K562 (cell line): ENCODE data around the gene ZNF593OS. TPM values are rescaled to one million over a fixed set of nuclear protein-coding genes. Genes with fewer than 3 reads are reported as not detected.

Experiments
- ATAC-seq: fragments of 200-7000 bp; cut with Tn5 transposase; 3 replicates; pipeline ENCODE4 v1.9.1; 2020; ENCODE audit warnings: moderate library complexity
- BruUV-seq: library from RNA; stranded (reverse); fragments of 400-500 nt; replicated peaks from 2 replicates; lab custom pipeline; 2021; lab: Mats Ljungman, UMichigan
- CTCF ChIA-PET: fragments of 300-600 bp; formaldehyde crosslinking; extraction: SDS; loops from one replicate; lab custom pipeline; 2021; ENCODE audit warnings: low intra/inter-chr PET ratio; lab: Yijun Ruan, JAX
- POLR2A ChIA-PET: fragments of 300-600, 350-650 bp; sonication (Branson Sonifier 250); formaldehyde crosslinking; extraction: SDS; loops from one replicate; lab custom pipeline; 2021; ENCODE audit warnings: antibody characterized with exemption, inconsistent platforms; lab: Yijun Ruan, JAX
- DNase-seq, 4 experiments: peaks; one replicate each; pipeline versions ENCODE4 v3.0.0 to v3.0.0-alpha.2; 2011 to 2018; ENCODE audit warnings: low spot score in 3 of 4, mixed read lengths in 3 of 4; ENCODE audit errors: extremely low read depth in 1 of 4
- FAIRE-seq: peaks from 2 replicates; lab custom pipeline; 2011; peaks lifted over from hg19 to GRCh38; lab: Jason Lieb, UNC
- H2AFZ ChIP-seq: 2 replicates; pipeline ENCODE4 v1.6.0; 2011; ENCODE audit warnings: low read depth, low read length, control low read depth, inconsistent platforms
- H3K27ac ChIP-seq: fragments of 200-600 bp; 3 replicates; pipeline ENCODE4 v1.8.0; 2011; ENCODE audit warnings: low read depth, mild to moderate bottlenecking, control low read depth, inconsistent platforms, low read length, moderate library complexity, mixed read lengths; ENCODE audit errors: extremely low read depth
- H3K27me3 ChIP-seq, 2 experiments: fragments of 300-600 bp in 1 of 2; 2 replicates in 1 of 2; 3 replicates in 1 of 2; pipeline versions ENCODE4 v1.6.0 to v1.8.0; 2011; ENCODE audit warnings: inconsistent platforms in 2 of 2, low read length in 2 of 2, mild to moderate bottlenecking in 1 of 2, mixed read lengths in 1 of 2, moderate library complexity in 1 of 2; ENCODE audit not compliant: control insufficient read depth in 2 of 2, insufficient read depth in 2 of 2
- H3K36me3 ChIP-seq: fragments of 300-600 bp; 3 replicates; pipeline ENCODE4 v1.8.0; 2011; ENCODE audit warnings: mild to moderate bottlenecking, low read length, inconsistent platforms; ENCODE audit not compliant: control insufficient read depth, insufficient read depth
- H3K4me1 ChIP-seq, 2 experiments: fragments of 200-600 bp in 1 of 2; replicated peaks in 1 of 2; 2 replicates in 1 of 2; 3 replicates in 1 of 2; pipeline versions ENCODE4 v1.5.1 to v1.8.0; 2011; ENCODE audit warnings: inconsistent platforms in 2 of 2, low read length in 2 of 2, mild to moderate bottlenecking in 1 of 2, mixed read lengths in 1 of 2, moderate library complexity in 1 of 2; ENCODE audit not compliant: control insufficient read depth in 2 of 2, insufficient read depth in 2 of 2
- H3K4me2 ChIP-seq: 2 replicates; pipeline ENCODE4 v1.6.1; 2011; ENCODE audit warnings: low read length, control low read depth, inconsistent platforms, mixed read lengths; ENCODE audit not compliant: insufficient read depth
- H3K4me3 ChIP-seq: fragments of 200-600 bp; sonication (generic), shearing (Covaris generic); 2 replicates; pipeline ENCODE4 v1.5.1; 2016; ENCODE audit warnings: control low read depth, inconsistent platforms
- H3K79me2 ChIP-seq: fragments of 200-600 bp; 3 replicates; pipeline ENCODE4 v1.8.0; 2011; ENCODE audit warnings: low read length, inconsistent platforms; ENCODE audit not compliant: control insufficient read depth, insufficient read depth
- H3K9ac ChIP-seq, 2 experiments: 2 replicates each; pipeline versions ENCODE4 v1.6.0 to v1.6.1; 2011; ENCODE audit warnings: low read depth in 2 of 2, low read length in 2 of 2, control low read depth in 1 of 2, inconsistent platforms in 1 of 2, mild to moderate bottlenecking in 1 of 2, mixed read lengths in 1 of 2; ENCODE audit not compliant: insufficient read depth in 1 of 2
- H3K9me1 ChIP-seq: one replicate; pipeline ENCODE4 v1.6.0; 2011; ENCODE audit warnings: inconsistent platforms, mild to moderate bottlenecking, low read length, moderate library complexity; ENCODE audit not compliant: control insufficient read depth, insufficient read depth
- H3K9me3 ChIP-seq: replicated peaks from 2 replicates; pipeline ENCODE4 v1.5.1; 2011; ENCODE audit warnings: low read depth, low read length, inconsistent platforms; ENCODE audit not compliant: control insufficient read depth, insufficient read depth
- H4K20me1 ChIP-seq: replicated peaks from 2 replicates; pipeline ENCODE4 v1.6.1; 2011; ENCODE audit warnings: low read length, inconsistent platforms, mixed read lengths; ENCODE audit not compliant: control insufficient read depth, insufficient read depth
- FOXA1 ChIP-seq: fragments of 450-650 bp; IDR thresholded peaks from 2 replicates; pipeline ENCODE4 v1.6.1; 2016; ENCODE audit warnings: mild to moderate bottlenecking, borderline replicate concordance
- FOXM1 ChIP-seq, 2 experiments: fragments of 450-650 bp in 1 of 2; sonication (generic) in 1 of 2; formaldehyde crosslinking in 1 of 2; IDR thresholded peaks; 2 replicates each; pipeline versions ENCODE4 v1.6.1 to v1.9.0; 2017 to 2022; ENCODE audit warnings: low read depth in 2 of 2, mild to moderate bottlenecking in 2 of 2, missing genetic modification reagents in 1 of 2, moderate library complexity in 1 of 2
- HMGXB4 ChIP-seq: sonication (generic); formaldehyde crosslinking; IDR thresholded peaks from 2 replicates; pipeline ENCODE4 v1.8.1; 2023; ENCODE audit warnings: mild to moderate bottlenecking, missing genetic modification reagents
- KAT8 ChIP-seq: fragments of 450-650 bp; IDR thresholded peaks from 2 replicates; pipeline ENCODE4 v1.6.1; 2016; ENCODE audit warnings: low read depth, mild to moderate bottlenecking
- POLR2AphosphoS5 ChIP-seq: IDR thresholded peaks from 2 replicates; pipeline ENCODE4 v1.6.1; 2011; ENCODE audit warnings: mild to moderate bottlenecking, low read depth, low read length, moderate library complexity; ENCODE audit not compliant: control insufficient read depth, insufficient read depth
- PRPF4 ChIP-seq: fragments of 200-400 bp; formaldehyde crosslinking; IDR thresholded peaks from one replicate; pipeline ENCODE4 v1.6.1; 2017; ENCODE audit warnings: low read length, low read depth, mild to moderate bottlenecking; ENCODE audit not compliant: insufficient read depth, poor library complexity, severe bottlenecking
- TCF7 ChIP-seq: sonication (generic); IDR thresholded peaks from 2 replicates; pipeline ENCODE4 v1.6.1; 2016; ENCODE audit warnings: antibody characterized with exemption, borderline replicate concordance
- TFAM ChIP-seq: fragments of 250-450 bp; sonication (Bioruptor Pico); conservative IDR thresholded peaks from 2 replicates; pipeline ENCODE4 v1.5.0; 2021; ENCODE audit warnings: mild to moderate bottlenecking, moderate library complexity
- ZNF551 ChIP-seq: fragments of 250-450 bp; sonication (Bioruptor Pico); IDR thresholded peaks from 2 replicates; pipeline ENCODE4 v1.5.0; 2021; ENCODE audit warnings: mild to moderate bottlenecking, moderate library complexity
- ZNF778 ChIP-seq: fragments of 450-650 bp; formaldehyde crosslinking; IDR thresholded peaks from 2 replicates; pipeline ENCODE4 v1.4.0; 2020; ENCODE audit warnings: mild to moderate bottlenecking, moderate library complexity
- WGBS: fragments of 100-300 bp; shearing (Covaris generic); methylation state at CpG from one replicate; pipeline ENCODE4 v1.1.6; 2016; ENCODE audit warnings: low coverage, mixed read lengths; ENCODE audit not compliant: insufficient coverage; ENCODE audit errors: missing lambda C conversion rate; 5-methylcytosine and 5-hydroxymethylcytosine counted together
- in situ Hi-C: fragments of 300-500 bp; cut with MboI; formaldehyde crosslinking; loops from 4 replicates; pipeline ENCODE4 v1.15.0; 2018; ENCODE audit warnings: inconsistent platforms, mixed read lengths
- intact Hi-C: fragments of 100-400 bp; cut with micrococcal nuclease; formaldehyde crosslinking; loops from 2 replicates; pipeline ENCODE4 v1.14.2; 2022
- polyA plus RNA-seq, 8 experiments: library from polyadenylated mRNA; depleted of rRNA in 4 of 8; stranded (reverse) in 5 of 8; unstranded in 3 of 8; fragments of >200 nt; fragmentation: Nextera tagmentation in 2 of 8; fragmentation: Illumina TruSeq in 1 of 8; extraction: Ambion mirVana in 2 of 8; extraction: Trizol in 1 of 8; gene quantifications; 2 replicates each; pipeline versions ENCODE4 v1.2.1 to v1.2.3, GENCODE V29; 2011 to 2014; ENCODE audit warnings: inconsistent platforms in 1 of 8, missing spikeins in 1 of 8
- total RNA-seq, 7 experiments: library from RNA; depleted of rRNA in 6 of 7; stranded (reverse); fragments of >200 nt in 6 of 7; fragmentation: Illumina TruSeq in 2 of 7; extraction: Trizol in 2 of 7; gene quantifications; 2 replicates each; pipeline versions ENCODE4 v1.2.1 to v1.2.3, GENCODE V29; 2011 to 2021; ENCODE audit warnings: low replicate concordance in 1 of 7
- TF ChIP-seq, protein P1 (sequence below): fragments of 450-650 bp; IDR thresholded peaks from 2 replicates; pipeline ENCODE4 v1.6.1; 2016; ENCODE audit warnings: low read depth

The ZNF593OS gene
- total and polyA plus RNA-seq, 9 of the 15 experiments (the other 6 are each of a cell fraction or from before 2014, with no cell fraction given) = 0.24 to 0.27 TPM; not detected in 7

GRCh38 chr1:26138974-26139558 lies 32.6 kb downstream of the ZNF593OS start (continued):
- TF ChIP-seq, protein P1, sequence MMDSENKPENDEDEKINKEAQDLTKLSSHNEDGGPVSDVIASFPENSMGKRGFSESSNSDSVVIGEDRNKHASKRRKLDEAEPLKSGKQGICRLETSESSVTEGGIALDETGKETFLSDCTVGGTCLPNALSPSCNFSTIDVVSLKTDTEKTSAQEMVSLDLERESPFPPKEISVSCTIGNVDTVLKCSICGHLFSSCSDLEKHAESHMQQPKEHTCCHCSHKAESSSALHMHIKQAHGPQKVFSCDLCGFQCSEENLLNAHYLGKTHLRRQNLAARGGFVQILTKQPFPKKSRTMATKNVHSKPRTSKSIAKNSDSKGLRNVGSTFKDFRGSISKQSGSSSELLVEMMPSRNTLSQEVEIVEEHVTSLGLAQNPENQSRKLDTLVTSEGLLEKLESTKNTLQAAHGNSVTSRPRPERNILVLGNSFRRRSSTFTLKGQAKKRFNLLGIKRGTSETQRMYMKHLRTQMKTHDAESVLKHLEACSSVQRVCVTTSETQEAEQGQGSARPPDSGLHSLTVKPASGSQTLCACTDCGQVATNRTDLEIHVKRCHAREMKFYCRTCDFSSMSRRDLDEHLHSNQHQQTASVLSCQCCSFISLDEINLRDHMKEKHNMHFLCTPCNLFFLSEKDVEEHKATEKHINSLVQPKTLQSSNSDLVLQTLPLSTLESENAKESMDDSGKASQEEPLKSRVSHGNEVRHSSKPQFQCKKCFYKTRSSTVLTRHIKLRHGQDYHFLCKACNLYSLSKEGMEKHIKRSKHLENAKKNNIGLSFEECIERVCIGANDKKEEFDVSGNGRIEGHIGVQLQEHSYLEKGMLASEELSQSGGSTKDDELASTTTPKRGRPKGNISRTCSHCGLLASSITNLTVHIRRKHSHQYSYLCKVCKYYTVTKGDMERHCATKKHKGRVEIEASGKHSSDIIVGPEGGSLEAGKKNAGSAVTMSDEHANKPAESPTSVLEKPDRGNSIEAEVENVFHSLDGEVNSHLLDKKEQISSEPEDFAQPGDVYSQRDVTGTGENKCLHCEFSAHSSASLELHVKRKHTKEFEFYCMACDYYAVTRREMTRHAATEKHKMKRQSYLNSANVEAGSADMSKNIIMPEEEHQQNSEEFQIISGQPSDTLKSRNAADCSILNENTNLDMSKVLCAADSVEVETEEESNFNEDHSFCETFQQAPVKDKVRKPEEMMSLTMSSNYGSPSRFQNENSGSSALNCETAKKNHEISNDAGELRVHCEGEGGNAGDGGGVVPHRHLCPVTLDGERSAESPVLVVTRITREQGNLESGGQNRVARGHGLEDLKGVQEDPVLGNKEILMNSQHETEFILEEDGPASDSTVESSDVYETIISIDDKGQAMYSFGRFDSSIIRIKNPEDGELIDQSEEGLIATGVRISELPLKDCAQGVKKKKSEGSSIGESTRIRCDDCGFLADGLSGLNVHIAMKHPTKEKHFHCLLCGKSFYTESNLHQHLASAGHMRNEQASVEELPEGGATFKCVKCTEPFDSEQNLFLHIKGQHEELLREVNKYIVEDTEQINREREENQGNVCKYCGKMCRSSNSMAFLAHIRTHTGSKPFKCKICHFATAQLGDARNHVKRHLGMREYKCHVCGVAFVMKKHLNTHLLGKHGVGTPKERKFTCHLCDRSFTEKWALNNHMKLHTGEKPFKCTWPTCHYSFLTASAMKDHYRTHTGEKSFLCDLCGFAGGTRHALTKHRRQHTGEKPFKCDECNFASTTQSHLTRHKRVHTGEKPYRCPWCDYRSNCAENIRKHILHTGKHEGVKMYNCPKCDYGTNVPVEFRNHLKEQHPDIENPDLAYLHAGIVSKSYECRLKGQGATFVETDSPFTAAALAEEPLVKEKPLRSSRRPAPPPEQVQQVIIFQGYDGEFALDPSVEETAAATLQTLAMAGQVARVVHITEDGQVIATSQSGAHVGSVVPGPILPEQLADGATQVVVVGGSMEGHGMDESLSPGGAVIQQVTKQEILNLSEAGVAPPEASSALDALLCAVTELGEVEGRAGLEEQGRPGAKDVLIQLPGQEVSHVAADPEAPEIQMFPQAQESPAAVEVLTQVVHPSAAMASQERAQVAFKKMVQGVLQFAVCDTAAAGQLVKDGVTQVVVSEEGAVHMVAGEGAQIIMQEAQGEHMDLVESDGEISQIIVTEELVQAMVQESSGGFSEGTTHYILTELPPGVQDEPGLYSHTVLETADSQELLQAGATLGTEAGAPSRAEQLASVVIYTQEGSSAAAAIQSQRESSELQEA = no peak

- no peak overlapping the region for H3K4me3 ChIP-seq
- BruUV-seq = no TSS peak
- H3K9me3 ChIP-seq = no peaks in the 10 kb centered on the region
- H3K79me2 ChIP-seq = no peaks in the 10 kb centered on the region
- DNase-seq (no peak), FAIRE-seq (no peak), ATAC-seq (no peak)
- H3K4me1 ChIP-seq = peaks cover 17 to 35% of the 10 kb centered on the region in 2 experiments; a peak in 4 of 5 replicates
- H3K9ac ChIP-seq = no peak overlapping the region
- POLR2A ChIA-PET = no interaction called here
- H2AFZ ChIP-seq = no peak overlapping the region
- CTCF ChIA-PET = no interaction called here
- no peaks in the 10 kb centered on the region for H3K27me3 ChIP-seq
- H3K36me3 ChIP-seq = no peaks in the 10 kb centered on the region
- in situ Hi-C loops = no loop called here
- 58% methylated on average over 3 of the region's 3 CpGs for WGBS
- H3K9me1 ChIP-seq = no peaks in the 10 kb centered on the region
- intact Hi-C loops = no loop called here
- no peaks in the 10 kb centered on the region for H4K20me1 ChIP-seq
- H3K27ac ChIP-seq = no peak overlapping the region
- no peak overlapping the region for H3K4me2 ChIP-seq
- TF ChIP-seq PRPF4 (no peak), ZNF551 (no peak), ZNF778 (CRISPR knock-in tag) (no peak), KAT8 (no peak), HMGXB4 (CRISPR knock-in tag) (no peak), TCF7 (no peak), TFAM (CRISPR knock-in tag) (no peak), FOXA1 (no peak), FOXM1 (IDR thresholded peaks at IDR 0.05; ENCODE audit: low read depth) (no peak), FOXM1 (CRISPR knock-in tag; IDR thresholded peaks at IDR 0.05; ENCODE audit: low read depth) (no peak), POLR2AphosphoS5 (no peak)
Measured at GRCh38 chr1:26134466-26134865, 37.2 kb downstream of the ZNF593OS start.
